DMS53 treated with DMSO at 0.1 percent for 48 hours (cell line): ENCODE data around the gene DCTD.

Source experiments
- DNase-seq: peaks from one replicate; lab custom pipeline; 2025; ENCODE audit not compliant: unreplicated experiment; lab: John Stamatoyannopoulos, UW

DCTD gene

GRCh38 chr4:182843808-182844325, 73.3 kb downstream of the DCTD start:
- no peak for DNase-seq

GRCh38 chr4:182842759-182843390, 74.3 kb downstream of the DCTD start:
- DNase-seq = no peak

GRCh38 chr4:182842104-182842600, 75.0 kb downstream of the DCTD start:
- no peak for DNase-seq

GRCh38 chr4:182840108-182840507, 77.1 kb downstream of the DCTD start:
- no peak for DNase-seq
